H1 (cell line): Measurements from ENCODE around the gene HPGDS. TPM values are rescaled to one million over a fixed set of nuclear protein-coding genes. Genes with fewer than 3 reads are reported as not detected.

Source experiments
- CBX5 ChIP-seq: fragments of 300-800, 300-1000 bp; sonication (generic); IDR thresholded peaks from 2 replicates; pipeline ENCODE4 v1.7.1; 2016; ENCODE audit warnings: antibody characterized with exemption, low read length, low read depth
- CEBPB ChIP-seq: IDR thresholded peaks from 2 replicates; pipeline ENCODE4 v1.6.1; 2012; ENCODE audit warnings: low read depth, low read length
- CHD1 ChIP-seq: IDR thresholded peaks from 2 replicates; pipeline ENCODE4 v1.6.1; 2012; ENCODE audit warnings: low read depth, low read length, improper control_type of control experiment
- HDAC6 ChIP-seq: IDR thresholded peaks from one replicate; pipeline ENCODE4 v1.7.1; 2012; ENCODE audit warnings: low read depth, mild to moderate bottlenecking, inconsistent platforms, low read length, moderate library complexity
- POU5F1 ChIP-seq: IDR thresholded peaks from 2 replicates; pipeline ENCODE4 v1.6.1; 2011; ENCODE audit warnings: low read depth, mild to moderate bottlenecking, low read length, moderate library complexity
- polyA plus RNA-seq, 7 experiments: library from polyadenylated mRNA; depleted of rRNA in 3 of 7; stranded (reverse) in 5 of 7; unstranded in 2 of 7; fragments of >200 nt in 5 of 7; fragments of 200-250 nt in 2 of 7; gene quantifications; 1 replicate in 5 of 7; 2 replicates in 1 of 7; 4 replicates in 1 of 7; pipeline versions ENCODE4 v1.2.1 to v1.2.3, GENCODE V29; 2011 to 2013; ENCODE audit warnings: missing spikeins in 2 of 7, mixed read lengths in 2 of 7
- total RNA-seq: library from RNA; stranded (reverse); fragmentation: NEBNext Ultra II Directional; extraction: Animal tissue kit (Norgen Biotek cat#: 25700); gene quantifications from 2 replicates; pipeline ENCODE4 v1.2.1, GENCODE V29; 2021
- TF ChIP-seq, protein P1 (sequence below): IDR thresholded peaks from 2 replicates; pipeline ENCODE4 v1.6.1; 2012; ENCODE audit warnings: low read length, inconsistent platforms

The HPGDS gene
- total and polyA plus RNA-seq, 2 of the 8 experiments (the other 6 are each of a cell fraction or from before 2014, with no cell fraction given): not detected

DNA sequence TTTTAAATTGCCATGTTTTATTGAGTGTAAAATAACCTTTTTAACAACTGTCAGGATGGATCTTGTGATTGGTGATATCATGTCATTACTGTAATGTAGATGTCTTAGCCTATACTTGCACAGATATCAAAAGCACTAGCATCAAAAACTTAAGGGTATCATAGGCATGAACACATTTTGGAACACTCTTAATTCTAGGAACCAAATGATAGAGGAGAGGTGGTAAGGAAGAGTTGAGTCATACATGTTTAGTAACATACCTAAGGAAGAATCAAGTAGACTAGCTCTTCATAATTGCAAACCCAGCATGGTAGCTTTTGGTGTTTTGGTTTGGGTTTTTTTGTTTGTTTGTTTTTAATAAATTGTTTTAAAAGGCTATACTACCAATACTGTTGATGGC lies 91.5 kb downstream of the HPGDS start (continued):
- TF ChIP-seq POU5F1 (no peak), CHD1 (no peak), HDAC6 (no peak), CEBPB (no peak), CBX5 (no peak)
- TF ChIP-seq, protein P1, sequence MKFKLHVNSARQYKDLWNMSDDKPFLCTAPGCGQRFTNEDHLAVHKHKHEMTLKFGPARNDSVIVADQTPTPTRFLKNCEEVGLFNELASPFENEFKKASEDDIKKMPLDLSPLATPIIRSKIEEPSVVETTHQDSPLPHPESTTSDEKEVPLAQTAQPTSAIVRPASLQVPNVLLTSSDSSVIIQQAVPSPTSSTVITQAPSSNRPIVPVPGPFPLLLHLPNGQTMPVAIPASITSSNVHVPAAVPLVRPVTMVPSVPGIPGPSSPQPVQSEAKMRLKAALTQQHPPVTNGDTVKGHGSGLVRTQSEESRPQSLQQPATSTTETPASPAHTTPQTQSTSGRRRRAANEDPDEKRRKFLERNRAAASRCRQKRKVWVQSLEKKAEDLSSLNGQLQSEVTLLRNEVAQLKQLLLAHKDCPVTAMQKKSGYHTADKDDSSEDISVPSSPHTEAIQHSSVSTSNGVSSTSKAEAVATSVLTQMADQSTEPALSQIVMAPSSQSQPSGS: no peak

Other genes with a start within 250 kb of the HPGDS start
- 55.7 and 59.4 TPM in 2 replicates for gene SMARCAD1, start 135.0 kb downstream of the HPGDS start, total RNA-seq
- 12.5 and 24.1 TPM in 2 replicates for gene SMARCAD1, start 135.0 kb downstream of the HPGDS start, polyA plus RNA-seq (2011; rRNA removed)
- gene PDLIM5, start 109.1 kb upstream of the HPGDS start, total RNA-seq: 58.9 and 62.1 TPM in 2 replicates
- gene PDLIM5, start 109.1 kb upstream of the HPGDS start, polyA plus RNA-seq (2011; rRNA removed): 28.6 and 37.3 TPM in 2 replicates